Fibroblast of villous mesenchyme (primary cell): Measurements from ENCODE around the gene RBMS3. TPM values are rescaled to one million over a fixed set of nuclear protein-coding genes. Genes with fewer than 3 reads are reported as not detected.

Experiments
- DNase-seq: peaks from one replicate; pipeline ENCODE4 v3.0.0-alpha.2; 2010; ENCODE audit warnings: low read depth
- H3K4me3 ChIP-seq: 2 replicates; pipeline ENCODE4 v1.5.1; 2011; ENCODE audit warnings: low read depth, mild to moderate bottlenecking, low read length
- total RNA-seq: library from RNA; depleted of rRNA; stranded (reverse); fragments of >200 nt; gene quantifications from 2 replicates; pipeline ENCODE4 v1.2.3, GENCODE V29; 2012
- TF ChIP-seq, protein P1 (sequence below): IDR thresholded peaks from 2 replicates; pipeline ENCODE4 v1.5.1; 2012; ENCODE audit warnings: low read depth, mild to moderate bottlenecking, low read length; ENCODE audit not compliant: insufficient read depth

Gene RBMS3
- total RNA-seq, 1 donor = 85.9 TPM

DNA sequence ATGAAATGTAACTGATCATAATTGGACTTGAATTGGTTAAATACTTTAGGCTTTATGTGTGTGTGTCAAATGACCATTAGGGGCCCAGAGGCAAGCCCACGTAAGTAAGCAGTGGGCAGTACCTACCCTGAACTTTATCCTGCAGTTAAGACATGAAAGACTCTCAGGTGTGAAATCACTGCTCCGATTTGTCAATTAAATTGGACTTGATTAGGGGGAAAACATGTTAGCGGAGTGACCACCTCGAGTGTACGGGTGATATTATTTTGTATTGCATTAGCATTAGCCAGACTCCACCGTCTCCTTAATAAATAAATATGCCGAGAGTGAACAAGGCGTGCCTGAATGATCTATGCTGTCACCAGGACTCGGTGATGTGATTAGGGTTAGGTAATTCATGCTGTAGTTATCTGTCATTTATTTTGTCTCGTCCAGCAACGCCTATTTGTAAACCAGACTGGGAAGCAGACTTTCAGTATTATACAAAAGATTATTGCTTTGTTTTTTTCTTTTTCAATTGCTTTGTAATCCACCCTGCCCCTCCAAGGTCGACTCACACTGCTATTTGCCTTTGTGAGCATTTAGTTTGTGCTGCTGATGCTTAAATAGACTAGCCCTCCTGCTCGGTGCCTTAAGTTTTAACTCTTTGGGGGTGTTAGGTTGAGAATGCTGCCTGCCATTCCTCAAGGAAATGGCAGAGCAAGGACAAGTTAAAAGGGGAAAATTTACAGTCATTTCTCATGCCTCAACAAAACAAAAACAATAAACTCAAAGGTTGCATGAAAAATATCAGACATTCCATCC, 1.8 kb downstream of the RBMS3 start:
- DNase-seq = peak; percentile 67
- H3K4me3 ChIP-seq = peak overlapping the region; percentile 86
- TF ChIP-seq, protein P1, sequence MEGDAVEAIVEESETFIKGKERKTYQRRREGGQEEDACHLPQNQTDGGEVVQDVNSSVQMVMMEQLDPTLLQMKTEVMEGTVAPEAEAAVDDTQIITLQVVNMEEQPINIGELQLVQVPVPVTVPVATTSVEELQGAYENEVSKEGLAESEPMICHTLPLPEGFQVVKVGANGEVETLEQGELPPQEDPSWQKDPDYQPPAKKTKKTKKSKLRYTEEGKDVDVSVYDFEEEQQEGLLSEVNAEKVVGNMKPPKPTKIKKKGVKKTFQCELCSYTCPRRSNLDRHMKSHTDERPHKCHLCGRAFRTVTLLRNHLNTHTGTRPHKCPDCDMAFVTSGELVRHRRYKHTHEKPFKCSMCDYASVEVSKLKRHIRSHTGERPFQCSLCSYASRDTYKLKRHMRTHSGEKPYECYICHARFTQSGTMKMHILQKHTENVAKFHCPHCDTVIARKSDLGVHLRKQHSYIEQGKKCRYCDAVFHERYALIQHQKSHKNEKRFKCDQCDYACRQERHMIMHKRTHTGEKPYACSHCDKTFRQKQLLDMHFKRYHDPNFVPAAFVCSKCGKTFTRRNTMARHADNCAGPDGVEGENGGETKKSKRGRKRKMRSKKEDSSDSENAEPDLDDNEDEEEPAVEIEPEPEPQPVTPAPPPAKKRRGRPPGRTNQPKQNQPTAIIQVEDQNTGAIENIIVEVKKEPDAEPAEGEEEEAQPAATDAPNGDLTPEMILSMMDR = no peak

DNA sequence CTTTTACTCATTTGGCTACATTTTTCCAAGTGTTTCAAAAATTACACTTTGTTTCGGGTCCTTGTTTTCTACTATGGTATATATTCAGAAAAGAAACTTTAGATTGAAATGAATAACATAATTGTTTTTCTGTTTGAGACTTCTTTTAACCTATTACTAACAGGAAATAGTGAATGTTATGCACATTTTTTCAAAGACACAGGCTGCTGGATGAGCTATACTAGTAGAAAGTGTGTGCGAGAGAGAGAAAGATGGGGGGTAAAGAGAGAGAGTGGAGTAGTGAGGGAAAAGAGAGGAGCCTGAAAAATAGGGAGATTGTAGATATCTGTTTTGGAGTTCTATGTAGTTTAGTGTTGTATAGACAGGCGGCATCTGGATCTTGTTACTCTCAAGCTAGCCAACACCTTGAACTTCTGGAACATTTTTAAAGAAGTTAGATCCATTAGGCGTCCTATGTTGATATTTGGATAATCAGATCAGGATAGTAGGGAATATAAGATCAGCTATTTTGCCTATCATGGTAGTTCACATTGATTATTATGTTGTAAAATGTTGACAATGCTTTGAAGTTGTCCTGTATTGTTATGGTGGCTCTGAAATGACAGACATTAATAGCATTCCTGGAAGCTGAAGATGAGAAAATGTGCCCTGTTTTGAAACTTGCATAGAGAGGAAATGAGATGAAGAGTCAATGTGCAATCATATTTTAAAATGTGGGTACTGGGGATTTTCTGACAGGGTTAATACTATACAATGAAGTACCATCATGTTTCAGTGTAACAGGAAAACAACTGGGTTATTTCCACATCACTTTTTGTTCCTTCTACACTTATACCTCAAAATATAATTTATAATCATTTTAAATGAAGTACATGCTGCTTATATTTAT, 2.6 kb downstream of the RBMS3 start:
- peak overlapping the region; percentile 86 for H3K4me3 ChIP-seq
- TF ChIP-seq, protein P1 = no peak
- DNase-seq = peak; percentile 35

DNA sequence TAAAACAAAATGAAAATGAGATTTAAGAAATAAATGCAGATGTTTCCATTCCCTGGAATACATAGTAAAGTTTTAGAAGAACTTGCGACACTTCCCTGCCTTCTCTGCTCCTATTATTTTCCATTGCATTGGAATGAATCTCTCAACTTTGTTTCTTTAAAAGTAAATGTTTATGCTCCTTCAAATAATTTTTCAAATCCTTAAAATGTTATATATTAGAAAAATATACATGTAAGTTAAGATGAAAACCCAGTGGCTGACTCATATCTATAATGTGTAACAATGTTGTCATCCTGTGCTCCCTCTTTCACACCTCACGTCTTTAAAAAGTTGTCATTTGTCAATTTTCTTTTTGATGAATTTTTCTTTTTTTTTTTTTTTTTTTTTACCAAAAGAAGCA, 3.6 kb downstream of the RBMS3 start:
- TF ChIP-seq, protein P1 = no peak
- peak; percentile 33 for DNase-seq
- peak overlapping the region; percentile 86 for H3K4me3 ChIP-seq

DNA sequence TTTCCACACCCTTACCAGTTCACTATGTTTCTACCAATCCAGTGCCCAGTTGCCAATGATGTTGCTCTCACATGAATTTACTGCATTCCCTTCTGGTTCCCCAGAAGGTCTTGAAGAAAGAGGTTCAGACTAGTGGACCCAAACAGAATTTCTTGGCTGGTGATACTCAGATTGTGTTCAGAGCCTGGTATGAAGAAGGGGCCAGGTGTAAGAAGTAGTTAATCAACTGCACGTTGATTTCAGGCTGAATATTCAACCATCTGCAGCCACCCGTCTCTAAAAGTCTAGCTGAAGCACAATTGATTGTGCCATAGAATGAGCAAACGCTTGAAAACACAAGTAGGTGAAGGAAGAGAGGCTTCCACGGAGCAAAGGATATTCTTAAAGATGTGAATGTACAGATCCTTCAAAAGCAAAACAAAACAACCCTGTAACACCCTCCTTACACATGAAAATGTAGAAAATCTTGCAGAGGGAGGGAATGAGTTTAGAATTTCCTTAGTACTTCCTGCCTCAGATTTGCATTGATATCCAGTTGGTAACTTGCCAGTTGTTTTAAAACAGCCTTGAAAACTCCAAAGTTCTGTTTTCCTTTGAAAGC, 4.7 kb downstream of the RBMS3 start:
- DNase-seq = peak; percentile 60
- TF ChIP-seq, protein P1 = no peak
- peak overlapping the region; percentile 50 for H3K4me3 ChIP-seq

DNA sequence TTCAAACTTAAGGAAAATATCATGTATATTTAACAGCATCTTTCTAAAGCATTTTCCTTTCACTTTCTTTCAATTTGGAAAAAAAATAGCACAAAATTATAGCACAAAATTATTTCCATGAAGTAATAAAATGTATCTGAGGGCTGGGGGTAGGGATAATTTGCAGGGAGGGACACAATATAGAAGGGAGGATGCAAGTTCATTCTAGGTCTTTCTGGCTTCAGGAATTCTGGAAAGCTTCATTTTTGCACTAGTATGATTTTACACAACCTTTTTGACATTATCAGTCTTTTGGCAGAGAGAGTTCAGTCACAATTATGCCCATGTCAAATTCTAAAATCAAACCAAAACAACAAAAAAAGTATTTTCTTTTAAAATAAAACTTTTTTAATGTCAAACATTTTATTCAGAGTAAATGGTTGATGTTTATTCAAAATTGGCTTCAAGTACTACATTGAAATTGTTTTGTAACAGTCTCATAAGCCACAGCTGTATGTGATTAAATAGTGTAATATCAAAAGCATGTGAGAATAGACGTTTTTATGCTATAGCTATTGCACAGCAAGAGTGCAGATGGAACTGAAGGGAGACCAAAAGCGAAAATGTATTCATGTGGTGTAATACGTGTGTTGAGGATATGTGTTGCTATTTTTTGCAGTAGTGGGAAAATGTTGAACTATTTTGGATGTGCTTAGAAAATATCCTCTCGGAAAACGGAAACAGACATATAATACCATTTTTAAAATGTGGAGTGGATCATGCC, 5.8 kb downstream of the RBMS3 start:
- peak; percentile 88 for DNase-seq
- TF ChIP-seq, protein P1 = no peak
- peak overlapping the region; percentile 50 for H3K4me3 ChIP-seq

DNA sequence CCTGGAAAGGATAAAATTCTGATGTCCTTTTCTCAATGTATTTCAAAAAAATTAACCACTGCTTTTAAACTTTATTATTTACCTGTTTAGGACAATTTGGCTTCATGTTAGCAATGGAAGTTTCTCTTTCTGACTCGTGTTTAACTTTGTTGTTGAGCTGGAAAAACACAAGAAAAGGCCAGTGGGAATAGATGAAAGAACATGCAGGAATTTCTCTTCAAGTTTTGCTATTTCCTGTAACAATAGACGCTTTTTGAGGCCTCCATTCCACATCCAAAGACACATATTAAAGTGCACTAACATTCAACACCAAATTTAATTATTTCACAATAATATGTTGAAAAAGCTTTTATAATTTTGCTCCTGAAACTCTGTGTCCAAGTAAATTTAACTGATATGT, 9.7 kb downstream of the RBMS3 start:
- no peak for DNase-seq
- TF ChIP-seq, protein P1 = no peak
- H3K4me3 ChIP-seq = no peak overlapping the region
